ENCODE results near the gene STARD3. TPM values are rescaled to one million over a fixed set of nuclear protein-coding genes. Genes with fewer than 3 reads are reported as not detected.

The STARD3 gene
- total RNA-seq, 4 donors from 2014 or later, result 44.5 to 73.6 (median 53.0) TPM

- no peak for DNase-seq
- no peak overlapping the region for H3K4me3 ChIP-seq (replicated peaks in 1 of 3)
- peaks cover 0 to 15% of the 10 kb centered on the region in 2 donors for H3K4me1 ChIP-seq
- no peak overlapping the region for H3K27ac ChIP-seq
- intact Hi-C loops (cut with DNase I), result no loop called here
- TF ChIP-seq CTCF (IDR thresholded peaks at IDR 0.05) (no peak), POLR2A (IDR thresholded peaks at IDR 0.05) (no peak)
- no peaks in the 10 kb centered on the region for H3K9me3 ChIP-seq
- no peaks in the 10 kb centered on the region for H3K36me3 ChIP-seq
- H3K27me3 ChIP-seq, result peaks cover 57% of the 10 kb centered on the region
- WGBS, 2 donors, result 5 to 8% methylated on average over 27 to 33 of the region's 36 CpGs
These were observed 37.8 kb upstream of the STARD3 start for GRCh38 chr17:39599004-39599664.

GRCh38 chr17:39599665-39600231 lies 37.2 kb upstream of the STARD3 start:
- intact Hi-C loops (cut with DNase I), result no loop called here
- Histone ChIP-seq H3K9me3 (no peaks in the 10 kb centered on the region), H3K36me3 (no peaks in the 10 kb centered on the region), H3K27me3 (peaks cover 61% of the 10 kb centered on the region), H3K27ac (no peak overlapping the region), H3K4me3 (replicated peaks in 1 of 3) (no peak overlapping the region), H3K4me1 (peaks cover 0 to 16% of the 10 kb centered on the region in 2 donors)
- no peak for DNase-seq
- TF ChIP-seq POLR2A (IDR thresholded peaks at IDR 0.05) (no peak), CTCF (IDR thresholded peaks at IDR 0.05) (no peak)
- WGBS, 2 donors, result 8 to 11% methylated on average over 18 to 26 of the region's 28 CpGs

- Histone ChIP-seq H3K36me3 (no peaks in the 10 kb centered on the region), H3K27me3 (peaks cover 66% of the 10 kb centered on the region), H3K9me3 (no peaks in the 10 kb centered on the region), H3K4me3 (replicated peaks in 1 of 3) (no peak overlapping the region), H3K4me1 (peaks cover 0 to 23% of the 10 kb centered on the region in 2 donors), H3K27ac (no peak overlapping the region)
- DNase-seq, result no peak
- 4 to 5% methylated on average over 13 of the region's 13 CpGs for WGBS, 2 donors
- no peak for TF ChIP-seq CTCF (IDR thresholded peaks at IDR 0.05)
- TF ChIP-seq POLR2A (IDR thresholded peaks at IDR 0.05), result no peak
- intact Hi-C loops (cut with DNase I), result no loop called here
These were observed 36.5 kb upstream of the STARD3 start for GRCh38 chr17:39600288-39600996.

GRCh38 chr17:39600997-39601597 lies 35.8 kb upstream of the STARD3 start:
- intact Hi-C loops (cut with DNase I), result no loop called here
- Histone ChIP-seq H3K9me3 (no peaks in the 10 kb centered on the region), H3K36me3 (no peaks in the 10 kb centered on the region), H3K27me3 (peaks cover 73% of the 10 kb centered on the region), H3K4me3 (replicated peaks in 1 of 3) (no peak overlapping the region), H3K27ac (no peak overlapping the region), H3K4me1 (peaks cover 3 to 30% of the 10 kb centered on the region in 2 donors)
- 7 to 8% methylated on average over 16 to 19 of the region's 21 CpGs for WGBS, 2 donors
- no peak for DNase-seq
- TF ChIP-seq POLR2A (IDR thresholded peaks at IDR 0.05) (no peak), CTCF (IDR thresholded peaks at IDR 0.05) (no peak)
